ENCODE data around the gene NUP133.
"Not testable (repeated sequence)": the region's sequence is repeated elsewhere in the genome, so short reads cannot be mapped to it uniquely, and the experiment has no call there.

NUP133 gene
- 93.0 to 118 (median 104) reads per million in 4 experiments for total RNA-seq

- DNase-seq, result peak; percentile 96
These were observed at the start of gene NUP133 for GRCh38 chr1:229507951-229508822. Gene NUP133, minus strand, starts transcription at chr1:229508341. Its CDS starts 92 bp downstream, at chr1:229508249.

- DNase-seq, result no peak
These were observed 49.2 kb upstream of the NUP133 start for GRCh38 chr1:229557200-229557850.

GRCh38 chr1:229554886-229555621 is 46.9 kb upstream of the NUP133 start:
- DNase-seq, result no peak

- no peak for DNase-seq
These were observed 45.5 kb upstream of the NUP133 start for GRCh38 chr1:229553621-229554130.

GRCh38 chr1:229552732-229553131 is 44.6 kb upstream of the NUP133 start:
- no peak for DNase-seq

- no peak for DNase-seq
These were observed 42.8 kb upstream of the NUP133 start for GRCh38 chr1:229550812-229551567.

GRCh38 chr1:229547542-229547941 is 39.4 kb upstream of the NUP133 start:
- no peak for DNase-seq

- no peak for DNase-seq
These were observed 36.4 kb upstream of the NUP133 start for GRCh38 chr1:229544587-229544986.

- DNase-seq, result no peak
These were observed 31.8 kb upstream of the NUP133 start for GRCh38 chr1:229539863-229540506.

GRCh38 chr1:229538945-229539344 is 30.8 kb upstream of the NUP133 start:
- DNase-seq, result no peak

- DNase-seq, result no peak
These were observed 29.8 kb upstream of the NUP133 start for GRCh38 chr1:229537894-229538293.

- DNase-seq, result no peak
These were observed 28.8 kb upstream of the NUP133 start for GRCh38 chr1:229536982-229537381.

GRCh38 chr1:229535230-229535629 is 27.1 kb upstream of the NUP133 start:
- no peak for DNase-seq

- DNase-seq, result no peak
These were observed 23.2 kb upstream of the NUP133 start for GRCh38 chr1:229531326-229531725.

- no peak for DNase-seq
These were observed 21.5 kb upstream of the NUP133 start for GRCh38 chr1:229529639-229530038.

GRCh38 chr1:229526695-229527094 is 18.6 kb upstream of the NUP133 start:
- DNase-seq, result no peak

- DNase-seq, result no peak
These were observed 14.9 kb upstream of the NUP133 start for GRCh38 chr1:229523052-229523451.

- DNase-seq, result peak; percentile 48
These were observed 6.6 kb upstream of the NUP133 start for GRCh38 chr1:229514578-229515275.

GRCh38 chr1:229511625-229512024 is 3.5 kb upstream of the NUP133 start:
- not testable (repeated sequence) for DNase-seq

GRCh38 chr1:229511201-229511600 is 3.1 kb upstream of the NUP133 start:
- DNase-seq, result not testable (repeated sequence)

GRCh38 chr1:229509576-229509975 is 1.4 kb upstream of the NUP133 start:
- no peak for DNase-seq

Data from effector CD8-positive, alpha-beta T cell (primary cell).